Measurements from ENCODE around the gene KIF3A. TPM values are rescaled to one million over a fixed set of nuclear protein-coding genes. Genes with fewer than 3 reads are reported as not detected.

Gene KIF3A
- total RNA-seq, 1 donor from 2014 or later: 19.8 TPM

DNA sequence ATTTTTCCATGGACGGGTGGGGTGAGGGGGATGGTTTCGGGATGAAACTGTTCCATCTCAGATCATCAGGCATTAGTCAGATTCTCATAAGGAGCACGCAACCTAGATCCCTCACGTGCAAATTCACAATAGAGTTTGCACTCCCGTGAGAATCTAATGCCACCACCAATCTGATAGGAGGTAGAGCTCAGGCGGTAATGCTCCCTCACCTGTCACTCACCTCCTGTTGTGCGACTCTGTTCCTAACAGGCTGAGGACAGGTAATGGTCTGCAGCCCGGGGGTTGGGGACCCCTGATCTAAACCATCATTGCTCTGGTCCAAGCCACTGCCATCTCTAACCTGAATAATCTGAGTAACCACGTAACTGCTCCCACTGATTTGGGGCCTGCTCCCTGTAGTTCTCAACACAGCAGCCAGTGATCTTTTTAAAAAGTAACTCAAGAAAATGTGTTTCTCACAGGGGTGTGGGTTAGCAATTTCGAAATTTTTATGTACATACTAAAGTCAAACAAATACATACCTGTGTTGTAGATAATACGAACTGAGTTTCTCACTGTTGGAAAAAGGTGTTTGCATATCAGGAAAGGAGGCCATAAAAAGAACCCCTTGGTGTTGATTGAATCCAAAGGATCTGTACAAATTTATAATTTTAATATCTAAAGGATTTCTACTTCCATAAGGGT lies 90.6 kb downstream of the KIF3A start:
- intact Hi-C loops (cut with micrococcal nuclease): no loop called here

DNA sequence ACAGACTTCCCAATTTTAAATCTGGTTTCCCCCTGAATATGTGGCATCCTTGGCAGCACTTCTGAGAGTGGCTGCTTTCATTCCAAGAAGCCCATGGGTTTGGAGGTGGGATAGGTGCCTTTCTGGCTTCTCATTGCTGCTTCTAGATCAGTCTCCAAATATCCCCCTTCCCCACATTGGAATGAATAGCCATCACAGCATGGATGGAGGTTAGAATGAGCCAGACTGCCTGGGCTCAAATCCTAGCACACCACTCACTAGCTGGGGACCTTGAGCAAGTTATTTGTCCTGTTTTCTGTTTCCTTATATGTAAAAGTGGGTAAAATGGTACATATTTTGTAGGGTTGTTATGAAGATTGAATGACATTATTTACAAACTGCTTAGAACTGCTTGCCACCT lies 93.2 kb downstream of the KIF3A start:
- intact Hi-C loops (cut with micrococcal nuclease): no loop called here

Other genes with a start within 250 kb of the KIF3A start
- 366 and 371 TPM in 2 replicates for gene IRF1, start 246.8 kb downstream of the KIF3A start, total RNA-seq
- gene IL5, start 194.0 kb downstream of the KIF3A start, total RNA-seq: 7.3 and 7.7 TPM in 2 replicates
- gene RAD50, start 180.6 kb downstream of the KIF3A start, total RNA-seq: 32.3 and 32.9 TPM in 2 replicates
- gene IL13, start 79.4 kb downstream of the KIF3A start, total RNA-seq: 32.6 and 39.1 TPM in 2 replicates
- gene IL4, start 63.6 kb downstream of the KIF3A start, total RNA-seq: 4.0 and 7.9 TPM in 2 replicates
- 8.6 and 11.2 TPM in 2 replicates for gene CCNI2, start 9.9 kb upstream of the KIF3A start, total RNA-seq
- gene SEPTIN8, start 39.7 kb upstream of the KIF3A start, total RNA-seq: 28.2 and 32.6 TPM in 2 replicates
- 0.07 and 0.09 TPM in 2 replicates for gene SOWAHA, start 75.8 kb upstream of the KIF3A start, total RNA-seq
- 1.9 and 3.0 TPM in 2 replicates for gene SHROOM1, start 93.1 kb upstream of the KIF3A start, total RNA-seq
- 0.18 and 0.27 TPM in 2 replicates for gene GDF9, start 128.9 kb upstream of the KIF3A start, total RNA-seq
- gene UQCRQ, start 129.1 kb upstream of the KIF3A start, total RNA-seq: 330 and 336 TPM in 2 replicates
- 4.0 and 4.2 TPM in 2 replicates for gene LEAP2, start 136.1 kb upstream of the KIF3A start, total RNA-seq
- gene AFF4, start 226.1 kb upstream of the KIF3A start, total RNA-seq: 30.5 and 31.8 TPM in 2 replicates

All from T-helper 2 cell treated with Interferon-gamma antibody and Interleukin-4, amounts not matched to agents 100 ng/mL and 5 ng/mL, for 36 hours (primary cell).